A549 treated with AZD2906 at 1 μM for 4 hours (cell line): ENCODE data around the gene SPART. TPM values are rescaled to one million over a fixed set of nuclear protein-coding genes. Genes with fewer than 3 reads are reported as not detected.

Source experiments
- total RNA-seq: library from RNA; stranded (reverse); fragments of 200-300 nt; extraction: Qiagen RNA extraction; gene quantifications from 5 replicates; pipeline ENCODE4 v1.2.3, GENCODE V29; 2022

The SPART gene
- 18.3 to 28.8 TPM (median 19.2 TPM) in 5 replicates for total RNA-seq

DNA sequence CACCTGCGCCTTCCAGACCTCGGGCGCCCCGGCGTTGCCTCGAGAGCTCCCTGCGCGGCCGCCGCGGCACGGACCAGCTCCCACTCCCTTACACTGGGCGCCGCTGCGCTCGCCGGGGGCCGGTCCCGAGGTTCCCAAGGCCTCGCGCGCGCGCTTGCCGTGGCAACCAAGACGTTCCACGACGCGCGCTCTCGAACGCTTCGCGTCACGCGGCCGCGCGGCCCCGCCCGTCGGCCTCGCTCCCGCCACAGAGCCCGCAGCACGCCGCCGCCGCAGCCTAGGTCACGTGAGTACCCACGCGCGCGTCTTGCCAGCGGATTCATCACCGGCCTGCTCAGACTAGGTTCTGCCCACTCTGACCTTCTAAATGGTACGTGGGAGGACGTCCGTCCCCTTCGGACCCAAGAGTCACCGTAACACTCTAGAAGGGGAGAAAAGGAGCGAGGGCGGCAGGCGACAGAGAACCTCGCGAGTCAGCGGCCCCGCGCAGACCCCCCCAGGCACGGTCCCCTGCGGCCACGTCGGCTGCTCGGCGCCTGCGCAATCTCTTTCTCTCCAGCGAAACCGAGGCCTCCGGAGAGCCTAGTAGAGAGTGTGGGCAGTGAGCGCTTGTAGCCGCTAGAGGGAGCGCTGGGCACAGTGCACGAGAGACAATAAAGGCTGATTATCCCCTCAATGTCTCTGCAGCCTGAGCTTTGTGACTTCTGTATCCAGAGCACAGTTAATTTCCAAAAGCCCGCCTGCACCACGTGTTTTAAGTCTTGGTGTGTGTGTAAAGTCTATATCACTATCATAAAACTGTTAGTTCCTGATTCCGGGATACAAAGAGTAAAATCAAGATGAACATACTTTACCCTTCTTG, at the start of gene SPART:
Gene SPART (minus strand): TSS at position 173 of the 862 bp plus-strand sequence. CDS start 10,564 bp downstream, outside the sequence.

DNA sequence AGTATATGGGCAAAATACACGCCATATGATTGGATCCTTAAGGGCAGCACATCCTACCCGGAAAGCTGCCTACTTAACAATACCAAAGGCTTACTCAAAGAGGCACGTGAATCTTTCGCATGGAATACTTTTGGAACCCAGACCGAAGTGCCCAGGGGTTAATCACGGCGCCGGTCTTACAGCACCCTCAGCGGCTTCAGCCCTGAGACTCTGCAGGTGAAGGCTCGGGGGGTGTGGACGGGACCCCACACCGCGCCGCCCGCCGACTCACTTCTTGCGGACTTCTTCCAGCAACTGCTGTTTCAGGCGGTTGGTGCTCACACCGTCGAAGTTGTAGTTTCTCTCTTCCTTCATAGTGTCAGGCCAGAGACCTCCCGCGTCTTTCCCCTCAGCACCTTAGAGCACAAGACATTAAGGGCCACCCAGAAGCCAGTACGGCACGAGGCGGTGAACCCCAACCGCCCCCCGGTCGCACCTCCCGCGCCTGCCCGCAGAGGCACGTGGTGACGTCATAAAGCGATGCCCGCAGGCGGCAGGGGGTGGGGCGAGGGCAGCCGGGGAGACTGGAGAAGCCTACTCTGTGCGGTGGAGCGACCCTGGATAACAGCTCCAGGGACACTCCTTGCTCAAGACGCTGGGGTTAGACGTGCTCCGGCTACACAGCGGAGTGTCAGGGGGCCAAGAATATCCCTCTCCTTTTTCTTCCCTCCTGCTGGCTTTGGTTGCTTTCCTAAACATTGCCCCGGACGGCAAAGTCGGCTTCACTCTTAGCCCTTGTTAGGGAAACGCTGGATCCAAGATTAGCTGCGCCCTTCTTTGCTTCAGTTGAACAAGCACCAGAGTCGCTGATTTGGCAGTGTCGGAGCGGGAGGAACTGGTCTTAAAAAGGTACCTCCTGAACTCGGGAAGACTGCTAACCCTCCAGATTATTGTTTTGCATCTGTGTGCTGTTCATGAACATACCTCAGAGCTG, 48.5 kb downstream of the SPART start, which contains the start of gene CCDC169:
Gene CCDC169 (minus strand): TSS at position 449 of the 973 bp plus-strand sequence. CDS start 95 bp downstream, at position 354.

Other genes with a start within 250 kb of the SPART start
- gene DCLK1, start 215.0 kb downstream of the SPART start, total RNA-seq, result 0.97 to 1.2 TPM (median 1.1 TPM) in 5 replicates
- gene SOHLH2, start 131.8 kb downstream of the SPART start, total RNA-seq, result 0.06 TPM in 1 of 5 replicates, not detected in the others
- gene CCDC169, start 48.6 kb downstream of the SPART start, total RNA-seq, result 0.07 to 0.44 TPM (median 0.29 TPM) in 5 replicates
- gene CCNA1, start 86.1 kb upstream of the SPART start, total RNA-seq, result 0.29 to 0.59 TPM (median 0.34 TPM) in 5 replicates